ENCODE measurements around the gene ESR1.

DNA sequence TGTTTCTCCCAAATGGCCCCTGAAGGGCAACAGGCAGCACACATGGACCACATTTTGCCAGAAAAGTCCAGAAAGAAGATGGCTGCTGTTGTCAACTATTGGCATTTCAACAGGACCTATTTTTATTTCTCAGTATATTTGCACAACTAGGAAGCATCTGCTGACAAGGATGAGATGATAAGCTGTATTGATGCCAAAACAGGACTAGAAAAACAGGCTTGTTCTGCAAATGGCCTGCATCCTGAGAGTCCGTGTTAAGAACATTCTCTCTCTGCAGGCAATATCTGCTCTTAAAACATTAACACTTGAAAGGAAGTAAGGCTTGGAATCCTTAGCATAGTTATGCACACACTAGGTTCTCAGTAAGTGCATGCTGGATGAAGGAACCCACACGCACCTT is 283.7 kb downstream of the ESR1 start:
- TF ChIP-seq, protein P1, sequence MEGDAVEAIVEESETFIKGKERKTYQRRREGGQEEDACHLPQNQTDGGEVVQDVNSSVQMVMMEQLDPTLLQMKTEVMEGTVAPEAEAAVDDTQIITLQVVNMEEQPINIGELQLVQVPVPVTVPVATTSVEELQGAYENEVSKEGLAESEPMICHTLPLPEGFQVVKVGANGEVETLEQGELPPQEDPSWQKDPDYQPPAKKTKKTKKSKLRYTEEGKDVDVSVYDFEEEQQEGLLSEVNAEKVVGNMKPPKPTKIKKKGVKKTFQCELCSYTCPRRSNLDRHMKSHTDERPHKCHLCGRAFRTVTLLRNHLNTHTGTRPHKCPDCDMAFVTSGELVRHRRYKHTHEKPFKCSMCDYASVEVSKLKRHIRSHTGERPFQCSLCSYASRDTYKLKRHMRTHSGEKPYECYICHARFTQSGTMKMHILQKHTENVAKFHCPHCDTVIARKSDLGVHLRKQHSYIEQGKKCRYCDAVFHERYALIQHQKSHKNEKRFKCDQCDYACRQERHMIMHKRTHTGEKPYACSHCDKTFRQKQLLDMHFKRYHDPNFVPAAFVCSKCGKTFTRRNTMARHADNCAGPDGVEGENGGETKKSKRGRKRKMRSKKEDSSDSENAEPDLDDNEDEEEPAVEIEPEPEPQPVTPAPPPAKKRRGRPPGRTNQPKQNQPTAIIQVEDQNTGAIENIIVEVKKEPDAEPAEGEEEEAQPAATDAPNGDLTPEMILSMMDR (optimal IDR thresholded peaks at IDR 0.05 in 1 of 3, IDR thresholded peaks at IDR 0.05 in 1 of 3, conservative IDR thresholded peaks at IDR 0.05 in 1 of 3; ENCODE audit: extremely low read depth in 1 of 3, insufficient read depth in 2 of 3, low read length in 3 of 3) = no peak
- no peak for TF ChIP-seq EZH2 (IDR thresholded peaks at IDR 0.05; ENCODE audit: low read length)

Data from keratinocyte (primary cell).